HUES64 (cell line): Measurements from ENCODE around the gene THSD7A.

Experiments used
- H3K27ac ChIP-seq: 2 replicates; pipeline ENCODE4 v1.7.0; 2013; ENCODE audit warnings: low read depth, low read length, inconsistent platforms
- H3K27me3 ChIP-seq: 2 replicates; pipeline ENCODE4 v1.6.1; 2013; ENCODE audit warnings: mild to moderate bottlenecking, low read length; ENCODE audit not compliant: insufficient read depth
- H3K36me3 ChIP-seq: 2 replicates; pipeline ENCODE4 v1.6.1; 2013; ENCODE audit warnings: mild to moderate bottlenecking, low read length; ENCODE audit not compliant: insufficient read depth
- H3K4me1 ChIP-seq: 2 replicates; pipeline ENCODE4 v1.6.1; 2013; ENCODE audit warnings: mild to moderate bottlenecking, low read length, moderate library complexity; ENCODE audit not compliant: insufficient read depth
- H3K4me3 ChIP-seq: 2 replicates; pipeline ENCODE4 v1.5.1; 2013; ENCODE audit warnings: mild to moderate bottlenecking, low read length, moderate library complexity
- H3K9ac ChIP-seq: 2 replicates; pipeline ENCODE4 v1.6.1; 2013; ENCODE audit warnings: mild to moderate bottlenecking, low read depth, low read length
- H3K9me3 ChIP-seq: 2 replicates; pipeline ENCODE4 v1.6.1; 2013; ENCODE audit warnings: low read depth, low read length; ENCODE audit not compliant: insufficient read depth
- WGBS: fragments of 150-250, 120-280 bp; methylation state at CpG from one replicate; pipeline ENCODE4 v1.1.7; 2013; ENCODE audit warnings: missing lambda C conversion rate; 5-methylcytosine and 5-hydroxymethylcytosine counted together

The THSD7A gene

GRCh38 chr7:11843113-11843765 is 11.2 kb upstream of the THSD7A start:
- no peaks in the 10 kb centered on the region for H3K9me3 ChIP-seq
- 100% methylated on average over 1 of the region's 1 CpG for WGBS
- H3K36me3 ChIP-seq: no peaks in the 10 kb centered on the region
- H3K9ac ChIP-seq: no peak overlapping the region
- no peaks in the 10 kb centered on the region for H3K27me3 ChIP-seq
- H3K4me3 ChIP-seq: no peak overlapping the region
- H3K4me1 ChIP-seq: peaks cover 29% of the 10 kb centered on the region
- no peak overlapping the region for H3K27ac ChIP-seq

GRCh38 chr7:11841657-11842056 is 9.7 kb upstream of the THSD7A start:
- H3K27me3 ChIP-seq: no peaks in the 10 kb centered on the region
- no peak overlapping the region for H3K4me3 ChIP-seq
- no peaks in the 10 kb centered on the region for H3K9me3 ChIP-seq
- H3K27ac ChIP-seq: no peak overlapping the region
- H3K36me3 ChIP-seq: no peaks in the 10 kb centered on the region
- H3K4me1 ChIP-seq: peaks cover 13% of the 10 kb centered on the region
- H3K9ac ChIP-seq: no peak overlapping the region

GRCh38 chr7:11835260-11835659 is 3.3 kb upstream of the THSD7A start:
- Histone ChIP-seq H3K27ac (no peak overlapping the region), H3K4me3 (no peak overlapping the region), H3K27me3 (peaks cover 19% of the 10 kb centered on the region), H3K4me1 (peaks cover 17% of the 10 kb centered on the region), H3K36me3 (no peaks in the 10 kb centered on the region), H3K9ac (no peak overlapping the region), H3K9me3 (no peaks in the 10 kb centered on the region)

- Histone ChIP-seq H3K27ac (no peak overlapping the region), H3K9me3 (no peaks in the 10 kb centered on the region), H3K36me3 (no peaks in the 10 kb centered on the region), H3K4me1 (peaks cover 22% of the 10 kb centered on the region), H3K4me3 (no peak overlapping the region), H3K27me3 (peaks cover 25% of the 10 kb centered on the region), H3K9ac (no peak overlapping the region)
- WGBS: 55% methylated on average over 6 of the region's 6 CpGs
Measured at GRCh38 chr7:11833431-11833830, 1.4 kb upstream of the THSD7A start.

- Histone ChIP-seq H3K9ac (peak overlapping the region; percentile 69), H3K4me3 (peak overlapping the region; percentile 83), H3K4me1 (peaks cover 22% of the 10 kb centered on the region)
Measured at GRCh38 chr7:11831156-11831735, 752 bp downstream of the THSD7A start.

GRCh38 chr7:11830582-11831155 is 1.3 kb downstream of the THSD7A start:
- Histone ChIP-seq H3K4me1 (peaks cover 22% of the 10 kb centered on the region), H3K27me3 (peaks cover 25% of the 10 kb centered on the region), H3K4me3 (peak overlapping the region; percentile 83), H3K9me3 (no peaks in the 10 kb centered on the region), H3K36me3 (no peaks in the 10 kb centered on the region), H3K27ac (no peak overlapping the region), H3K9ac (0 out of 2 replicates have a peak overlapping the region, but pooled peaks have one; percentile 69)
- WGBS: 3% methylated on average over 6 of the region's 7 CpGs

More at GRCh38 chr7:11831156-11831735, 752 bp downstream of the THSD7A start:
- Histone ChIP-seq H3K36me3 (no peaks in the 10 kb centered on the region), H3K27ac (no peak overlapping the region), H3K9me3 (no peaks in the 10 kb centered on the region), H3K27me3 (peaks cover 25% of the 10 kb centered on the region)
- 2% methylated on average over 8 of the region's 8 CpGs for WGBS

- Histone ChIP-seq H3K27ac (no peak overlapping the region), H3K36me3 (no peaks in the 10 kb centered on the region), H3K4me1 (peaks cover 22% of the 10 kb centered on the region), H3K27me3 (peaks cover 25% of the 10 kb centered on the region), H3K9ac (no peak overlapping the region), H3K9me3 (no peaks in the 10 kb centered on the region), H3K4me3 (no peak overlapping the region)
Measured at GRCh38 chr7:11829954-11830353, 2.0 kb downstream of the THSD7A start.

- no peaks in the 10 kb centered on the region for H3K9me3 ChIP-seq
- H3K36me3 ChIP-seq: no peaks in the 10 kb centered on the region
- H3K27me3 ChIP-seq: no peaks in the 10 kb centered on the region
- 96% methylated on average over 11 of the region's 11 CpGs for WGBS
- peaks cover 10% of the 10 kb centered on the region for H3K4me1 ChIP-seq
- H3K9ac ChIP-seq: no peak overlapping the region
- no peak overlapping the region for H3K4me3 ChIP-seq
- no peak overlapping the region for H3K27ac ChIP-seq
Measured at GRCh38 chr7:11819947-11820346, 12.1 kb downstream of the THSD7A start.

GRCh38 chr7:11819271-11819670 is 12.7 kb downstream of the THSD7A start:
- Histone ChIP-seq H3K4me1 (peaks cover 10% of the 10 kb centered on the region), H3K27me3 (no peaks in the 10 kb centered on the region), H3K27ac (no peak overlapping the region), H3K9ac (no peak overlapping the region), H3K9me3 (no peaks in the 10 kb centered on the region), H3K36me3 (no peaks in the 10 kb centered on the region), H3K4me3 (no peak overlapping the region)
- 95% methylated on average over 5 of the region's 5 CpGs for WGBS

- no peak overlapping the region for H3K4me3 ChIP-seq
- H3K4me1 ChIP-seq: peaks cover 10% of the 10 kb centered on the region
- no peaks in the 10 kb centered on the region for H3K9me3 ChIP-seq
- no peaks in the 10 kb centered on the region for H3K36me3 ChIP-seq
- H3K9ac ChIP-seq: no peak overlapping the region
- no peak overlapping the region for H3K27ac ChIP-seq
- WGBS: 95% methylated on average over 4 of the region's 4 CpGs
- H3K27me3 ChIP-seq: no peaks in the 10 kb centered on the region
Measured at GRCh38 chr7:11818281-11818680, 13.7 kb downstream of the THSD7A start.

- Histone ChIP-seq H3K4me3 (no peak overlapping the region), H3K27me3 (no peaks in the 10 kb centered on the region), H3K36me3 (no peaks in the 10 kb centered on the region), H3K9ac (no peak overlapping the region), H3K27ac (no peak overlapping the region), H3K9me3 (no peaks in the 10 kb centered on the region), H3K4me1 (peaks cover 10% of the 10 kb centered on the region)
- 69% methylated on average over 3 of the region's 4 CpGs for WGBS
Measured at GRCh38 chr7:11817111-11817740, 14.8 kb downstream of the THSD7A start.
